Adrenal gland (tissue), 5 donors: ENCODE measurements around the gene PCBD2.

Experiments used
- CTCF ChIP-seq, 6 experiments: fragments of 450-650 bp in 4 of 6; fragments of 200-600 bp in 2 of 6; sonication (generic) in 1 of 6; IDR thresholded peaks; 1 replicate in 5 of 6; 2 replicates in 1 of 6; pipeline versions ENCODE4 v1.5.1 to v1.8.0; 2016 to 2021; ENCODE audit warnings: antibody characterized with exemption in 6 of 6, mild to moderate bottlenecking in 2 of 6, moderate library complexity in 1 of 6
- POLR2A ChIP-seq, 2 donors: fragments of 450-650 bp; IDR thresholded peaks; one replicate each; pipeline ENCODE4 v1.6.1; 2017; ENCODE audit warnings: antibody characterized with exemption in 2 of 2, mild to moderate bottlenecking in 2 of 2, moderate library complexity in 1 of 2
- donor health status: DM: no; HTN: no; CAD: no.

GRCh38 chr5:134965271-134965825, 60.4 kb downstream of the PCBD2 start:
- TF ChIP-seq CTCF (IDR thresholded peaks at IDR 0.05) (no peak), POLR2A (IDR thresholded peaks at IDR 0.05) (no peak)
